BLaER1 (cell line): ENCODE data around the gene TIMP2.
"Not testable (repeated sequence)": the region's sequence is repeated elsewhere in the genome, so short reads cannot be mapped to it uniquely, and the experiment has no call there.

Experiments used
- H3K27ac ChIP-seq: shearing (Covaris generic); formaldehyde crosslinking; 2 replicates; pipeline ENCODE4 v1.8.1; 2022
- H3K27me3 ChIP-seq: shearing (Covaris generic); formaldehyde crosslinking; 2 replicates; pipeline ENCODE4 v1.8.1; 2022
- H3K36me3 ChIP-seq: shearing (Covaris generic); formaldehyde crosslinking; 2 replicates; pipeline ENCODE4 v1.8.1; 2022
- H3K4me1 ChIP-seq: shearing (Covaris generic); formaldehyde crosslinking; 2 replicates; pipeline ENCODE4 v1.8.1; 2022
- H3K4me2 ChIP-seq: shearing (Covaris generic); formaldehyde crosslinking; 2 replicates; pipeline ENCODE4 v1.8.1; 2022
- H3K4me3 ChIP-seq: shearing (Covaris generic); formaldehyde crosslinking; 2 replicates; pipeline ENCODE4 v1.8.1; 2022
- H3K9ac ChIP-seq: shearing (Covaris generic); formaldehyde crosslinking; 2 replicates; pipeline ENCODE4 v1.8.1; 2022
- H3K9me3 ChIP-seq: shearing (Covaris generic); formaldehyde crosslinking; 2 replicates; pipeline ENCODE4 v1.8.1; 2022
- H4K20me1 ChIP-seq: shearing (Covaris generic); formaldehyde crosslinking; 2 replicates; pipeline ENCODE4 v1.8.1; 2022
- Cebpa-rat ChIP-seq: shearing (Covaris generic); IDR thresholded peaks from 2 replicates; pipeline ENCODE4 v1.8.1; 2022

The TIMP2 gene

GRCh38 chr17:78966910-78967600, 41.9 kb upstream of the TIMP2 start:
- Histone ChIP-seq H4K20me1 (peaks cover 19% of the 10 kb centered on the region), H3K9ac (peak overlapping the region; percentile 30; the same call in 1 of the 2 replicates), H3K36me3 (peaks cover 5% of the 10 kb centered on the region; the same call in 1 of the 2 replicates), H3K27me3 (no peaks in the 10 kb centered on the region), H3K27ac (peak overlapping the region; percentile 69), H3K9me3 (no peaks in the 10 kb centered on the region), H3K4me1 (peaks cover 100% of the 10 kb centered on the region), H3K4me2 (peak overlapping the region; percentile 89), H3K4me3 (no peak overlapping the region)
- no peak for TF ChIP-seq Cebpa-rat

- Histone ChIP-seq H3K4me2 (peak overlapping the region; percentile 89), H3K4me3 (no peak overlapping the region), H3K9me3 (no peaks in the 10 kb centered on the region), H3K27me3 (no peaks in the 10 kb centered on the region), H3K27ac (peak overlapping the region; percentile 69), H3K9ac (peak overlapping the region; percentile 30; the same call in 1 of the 2 replicates), H3K36me3 (no peaks in the 10 kb centered on the region), H4K20me1 (peaks cover 13% of the 10 kb centered on the region), H3K4me1 (peaks cover 100% of the 10 kb centered on the region)
- TF ChIP-seq Cebpa-rat: no peak
These were observed 41.1 kb upstream of the TIMP2 start for GRCh38 chr17:78966123-78966813.

- Histone ChIP-seq H3K27ac (peak overlapping the region; percentile 69), H3K4me2 (peak overlapping the region; percentile 89), H3K27me3 (no peaks in the 10 kb centered on the region), H3K9ac (peak overlapping the region; percentile 26; the same call in 1 of the 2 replicates), H3K36me3 (no peaks in the 10 kb centered on the region), H3K9me3 (no peaks in the 10 kb centered on the region), H3K4me1 (peaks cover 97% of the 10 kb centered on the region), H3K4me3 (peak overlapping the region; percentile 44), H4K20me1 (peaks cover 7% of the 10 kb centered on the region)
- TF ChIP-seq Cebpa-rat: no peak
These were observed 40.3 kb upstream of the TIMP2 start for GRCh38 chr17:78965491-78965924.

GRCh38 chr17:78963378-78963777, 38.2 kb upstream of the TIMP2 start:
- Histone ChIP-seq H3K27me3 (no peaks in the 10 kb centered on the region), H4K20me1 (no peaks in the 10 kb centered on the region), H3K4me3 (no peak overlapping the region), H3K36me3 (no peaks in the 10 kb centered on the region), H3K9ac (no peak overlapping the region), H3K9me3 (no peaks in the 10 kb centered on the region), H3K4me2 (peak overlapping the region; percentile 69), H3K4me1 (peaks cover 76% of the 10 kb centered on the region), H3K27ac (no peak overlapping the region)
- no peak for TF ChIP-seq Cebpa-rat

- Histone ChIP-seq H3K4me1 (peaks cover 72% of the 10 kb centered on the region), H3K4me2 (peak overlapping the region; percentile 69)
- not testable (repeated sequence) for H4K20me1 ChIP-seq, H3K9ac ChIP-seq, H3K27me3 ChIP-seq, H3K9me3 ChIP-seq, H3K36me3 ChIP-seq, H3K27ac ChIP-seq, H3K4me3 ChIP-seq
These were observed 37.8 kb upstream of the TIMP2 start for GRCh38 chr17:78962984-78963348.

- Histone ChIP-seq H3K27ac (peak overlapping the region; percentile 55), H3K36me3 (no peaks in the 10 kb centered on the region), H3K9ac (no peak overlapping the region), H3K4me3 (no peak overlapping the region), H4K20me1 (no peaks in the 10 kb centered on the region), H3K9me3 (no peaks in the 10 kb centered on the region), H3K4me2 (peak overlapping the region; percentile 69), H3K4me1 (peaks cover 67% of the 10 kb centered on the region), H3K27me3 (no peaks in the 10 kb centered on the region)
- TF ChIP-seq Cebpa-rat: no peak
These were observed 37.3 kb upstream of the TIMP2 start for GRCh38 chr17:78962345-78962983.

- no peak overlapping the region for H3K27ac ChIP-seq
- H3K9ac ChIP-seq: no peak overlapping the region
- no peak overlapping the region for H3K4me3 ChIP-seq
- no peaks in the 10 kb centered on the region for H3K27me3 ChIP-seq
- H3K4me1 ChIP-seq: peaks cover 58% of the 10 kb centered on the region
- no peaks in the 10 kb centered on the region for H3K36me3 ChIP-seq
- no peak for TF ChIP-seq Cebpa-rat
- H3K9me3 ChIP-seq: no peaks in the 10 kb centered on the region
- no peaks in the 10 kb centered on the region for H4K20me1 ChIP-seq
- H3K4me2 ChIP-seq: peak overlapping the region; percentile 69
These were observed 36.4 kb upstream of the TIMP2 start for GRCh38 chr17:78961571-78961970.

GRCh38 chr17:78960928-78961327, 35.7 kb upstream of the TIMP2 start:
- Histone ChIP-seq H3K4me1 (peaks cover 51% of the 10 kb centered on the region), H3K4me2 (no peak overlapping the region), H4K20me1 (no peaks in the 10 kb centered on the region), H3K4me3 (no peak overlapping the region), H3K9me3 (no peaks in the 10 kb centered on the region), H3K9ac (no peak overlapping the region), H3K36me3 (no peaks in the 10 kb centered on the region), H3K27me3 (no peaks in the 10 kb centered on the region), H3K27ac (no peak overlapping the region)
- no peak for TF ChIP-seq Cebpa-rat

GRCh38 chr17:78959803-78960202, 34.6 kb upstream of the TIMP2 start:
- H3K9ac ChIP-seq: no peak overlapping the region
- no peak overlapping the region for H3K27ac ChIP-seq
- no peak overlapping the region for H3K4me3 ChIP-seq
- H3K4me1 ChIP-seq: peaks cover 40% of the 10 kb centered on the region
- no peaks in the 10 kb centered on the region for H3K27me3 ChIP-seq
- no peak overlapping the region for H3K4me2 ChIP-seq
- H3K36me3 ChIP-seq: no peaks in the 10 kb centered on the region
- no peaks in the 10 kb centered on the region for H4K20me1 ChIP-seq
- TF ChIP-seq Cebpa-rat: no peak
- no peaks in the 10 kb centered on the region for H3K9me3 ChIP-seq

GRCh38 chr17:78958641-78959127, 33.5 kb upstream of the TIMP2 start:
- Histone ChIP-seq H3K9ac (no peak overlapping the region), H3K4me2 (no peak overlapping the region)

More at GRCh38 chr17:78958641-78959127, 33.5 kb upstream of the TIMP2 start:
- Histone ChIP-seq H3K9me3 (no peaks in the 10 kb centered on the region), H3K27me3 (no peaks in the 10 kb centered on the region), H3K4me3 (no peak overlapping the region), H4K20me1 (no peaks in the 10 kb centered on the region), H3K36me3 (no peaks in the 10 kb centered on the region), H3K27ac (no peak overlapping the region), H3K4me1 (peaks cover 38% of the 10 kb centered on the region)
- TF ChIP-seq Cebpa-rat: no peak
